GM18505 (cell line): ENCODE data around the gene ZCCHC18.

Experiments used
- ATAC-seq: cut with Tn5 transposase; IDR thresholded peaks from one replicate; pipeline ENCODE4 v1.9.1; 2021; ENCODE audit not compliant: unreplicated experiment
- POLR2A ChIP-seq: IDR thresholded peaks from 4 replicates; pipeline ENCODE4 v1.6.1; 2011; ENCODE audit warnings: borderline replicate concordance; ENCODE audit not compliant: insufficient read depth, insufficient read length; ENCODE audit errors: extremely low read depth

Gene ZCCHC18

GRCh38 chrX:104156630-104157529 lies 44.6 kb downstream of the ZCCHC18 start, which contains the start of gene SLC25A53:
SLC25A53 (minus strand) TSS chrX:104157009; CDS start chrX:104105257, 51,752 bp downstream.
- peak; percentile 94 for ATAC-seq
- TF ChIP-seq POLR2A, result peak; percentile 67
